IMR-90 (cell line): Measurements from ENCODE around the gene KRTAP4-9. TPM values are rescaled to one million over a fixed set of nuclear protein-coding genes. Genes with fewer than 3 reads are reported as not detected.

Experiments
- ATAC-seq: fragments of 200-7000 bp; cut with Tn5 transposase; 2 replicates; pipeline ENCODE4 v1.9.1; 2020; ENCODE audit warnings: low read depth, mild to moderate bottlenecking, moderate library complexity
- BruUV-seq: library from RNA; stranded (reverse); fragments of 400-500 nt; replicated peaks from 2 replicates; lab custom pipeline; 2021; lab: Mats Ljungman, UMichigan
- CTCF ChIA-PET: fragments of 300-600 bp; formaldehyde crosslinking; extraction: SDS; loops from one replicate; lab custom pipeline; 2021; ENCODE audit warnings: antibody characterized with exemption; lab: Yijun Ruan, JAX
- POLR2A ChIA-PET: fragments of 300-600 bp; sonication (Branson Sonifier 250); formaldehyde crosslinking; loops from one replicate; lab custom pipeline; 2022; ENCODE audit warnings: antibody characterized with exemption; ENCODE audit not compliant: unreplicated experiment; lab: Charles Lee
- DNase-seq: peaks from one replicate; pipeline ENCODE4 v3.0.0; 2013
- H2AFZ ChIP-seq: replicated peaks from 2 replicates; pipeline ENCODE3; 2013; ENCODE audit warnings: low read length, mild to moderate bottlenecking; ENCODE audit not compliant: poor library complexity
- H2AK5ac ChIP-seq: 2 replicates; pipeline ENCODE4 v1.6.1; 2013; ENCODE audit warnings: low read depth, low read length, inconsistent platforms
- H2AK9ac ChIP-seq: replicated peaks from 2 replicates; pipeline ENCODE3; 2013; ENCODE audit warnings: mild to moderate bottlenecking, low read depth, low read length, moderate library complexity; ENCODE audit not compliant: poor library complexity
- H2BK120ac ChIP-seq: 2 replicates; pipeline ENCODE4 v1.6.1; 2013; ENCODE audit warnings: low read depth, low read length, inconsistent platforms
- H2BK15ac ChIP-seq: 3 replicates; pipeline ENCODE4 v1.6.1; 2013; ENCODE audit warnings: low read depth, low read length, inconsistent platforms
- H2BK20ac ChIP-seq: 2 replicates; pipeline ENCODE4 v1.6.1; 2013; ENCODE audit warnings: low read depth, mild to moderate bottlenecking, inconsistent platforms, low read length, moderate library complexity
- H2BK5ac ChIP-seq: 2 replicates; pipeline ENCODE4 v1.6.1; 2013; ENCODE audit warnings: mild to moderate bottlenecking, low read depth, low read length, inconsistent platforms; ENCODE audit not compliant: poor library complexity, severe bottlenecking
- H3K14ac ChIP-seq: replicated peaks from 2 replicates; pipeline ENCODE4 v1.6.1; 2013; ENCODE audit warnings: low read depth, low read length, inconsistent platforms
- H3K18ac ChIP-seq: 2 replicates; pipeline ENCODE4 v1.6.1; 2013; ENCODE audit warnings: low read depth, low read length, control low read depth
- H3K23ac ChIP-seq: 2 replicates; pipeline ENCODE4 v1.6.1; 2013; ENCODE audit warnings: low read depth, low read length, inconsistent platforms
- H3K27ac ChIP-seq: 2 replicates; pipeline ENCODE4 v1.5.1; 2013; ENCODE audit warnings: mild to moderate bottlenecking, control low read depth, low read length; ENCODE audit not compliant: insufficient read depth
- H3K27me3 ChIP-seq: 2 replicates; pipeline ENCODE4 v1.6.1; 2013; ENCODE audit warnings: low read length; ENCODE audit not compliant: control insufficient read depth, insufficient read depth
- H3K36me3 ChIP-seq: 2 replicates; pipeline ENCODE4 v1.6.1; 2013; ENCODE audit warnings: low read length, mixed read lengths; ENCODE audit not compliant: control insufficient read depth, insufficient read depth
- H3K4ac ChIP-seq: 2 replicates; pipeline ENCODE4 v1.6.1; 2013; ENCODE audit warnings: low read depth, low read length, inconsistent platforms
- H3K4me1 ChIP-seq: 2 replicates; pipeline ENCODE4 v1.6.1; 2013; ENCODE audit warnings: low read length, mixed read lengths; ENCODE audit not compliant: control insufficient read depth, insufficient read depth
- H3K4me2 ChIP-seq: 2 replicates; pipeline ENCODE4 v1.6.1; 2013; ENCODE audit warnings: low read depth, mild to moderate bottlenecking, control low read depth, low read length, moderate library complexity
- H3K4me3 ChIP-seq: 2 replicates; pipeline ENCODE4 v1.5.1; 2013; ENCODE audit warnings: low read depth, mild to moderate bottlenecking, control low read depth, low read length, moderate library complexity; ENCODE audit not compliant: insufficient read depth
- H3K56ac ChIP-seq: 2 replicates; pipeline ENCODE4 v1.6.1; 2013; ENCODE audit warnings: low read length, inconsistent platforms; ENCODE audit not compliant: insufficient read depth; ENCODE audit errors: extremely low read depth
- H3K79me1 ChIP-seq, 2 experiments: 2 replicates each; pipeline ENCODE4 v1.6.1; 2013; ENCODE audit warnings: low read length in 2 of 2, inconsistent platforms in 1 of 2, low read depth in 1 of 2
- H3K9ac ChIP-seq: 2 replicates; pipeline ENCODE4 v1.6.1; 2013; ENCODE audit warnings: low read depth, low read length, control low read depth
- H3K9me1 ChIP-seq: 2 replicates; pipeline ENCODE4 v1.6.1; 2013; ENCODE audit warnings: low read length, inconsistent platforms; ENCODE audit not compliant: insufficient read depth
- H3K9me3 ChIP-seq: 2 replicates; pipeline ENCODE4 v1.6.1; 2013; ENCODE audit warnings: low read length; ENCODE audit not compliant: control insufficient read depth, insufficient read depth
- H4K20me1 ChIP-seq: 2 replicates; pipeline ENCODE4 v1.6.1; 2013; ENCODE audit warnings: low read length, inconsistent platforms; ENCODE audit not compliant: insufficient read depth
- H4K5ac ChIP-seq: 2 replicates; pipeline ENCODE4 v1.6.1; 2013; ENCODE audit warnings: mild to moderate bottlenecking, low read depth, low read length, control low read depth
- H4K8ac ChIP-seq, 2 experiments: 2 replicates each; pipeline ENCODE4 v1.6.1; 2013; ENCODE audit warnings: low read depth in 2 of 2, low read length in 2 of 2, control low read depth in 1 of 2, inconsistent platforms in 1 of 2
- H4K91ac ChIP-seq: 2 replicates; pipeline ENCODE4 v1.6.1; 2013; ENCODE audit warnings: low read depth, low read length, inconsistent platforms; ENCODE audit not compliant: insufficient read depth
- BHLHE40 ChIP-seq: fragments of 150-350 bp; IDR thresholded peaks from 2 replicates; pipeline ENCODE4 v1.6.1; 2016; ENCODE audit warnings: mild to moderate bottlenecking, low read depth, low read length
- CHD1 ChIP-seq: IDR thresholded peaks from 2 replicates; pipeline ENCODE4 v1.6.1; 2012; ENCODE audit warnings: low read depth, low read length, improper control_type of control experiment
- FOS ChIP-seq: fragments of 150-350 bp; IDR thresholded peaks from 2 replicates; pipeline ENCODE4 v1.6.1; 2016; ENCODE audit warnings: low read depth, low read length
- MAFK ChIP-seq: IDR thresholded peaks from 2 replicates; pipeline ENCODE4 v1.6.1; 2012; ENCODE audit warnings: low read depth, low read length, improper control_type of control experiment
- MAZ ChIP-seq: IDR thresholded peaks from 2 replicates; pipeline ENCODE4 v1.6.1; 2012; ENCODE audit warnings: low read depth, mild to moderate bottlenecking, low read length, improper control_type of control experiment, moderate library complexity, borderline replicate concordance
- POLR2A ChIP-seq: IDR thresholded peaks from 2 replicates; pipeline ENCODE4 v1.6.1; 2012; ENCODE audit warnings: mild to moderate bottlenecking, low read depth, low read length
- RAD21 ChIP-seq: IDR thresholded peaks from 2 replicates; pipeline ENCODE4 v1.6.1; 2012; ENCODE audit warnings: low read length, improper control_type of control experiment
- RCOR1 ChIP-seq: IDR thresholded peaks from 2 replicates; pipeline ENCODE4 v1.6.1; 2012; ENCODE audit warnings: mild to moderate bottlenecking, low read length, improper control_type of control experiment; ENCODE audit not compliant: insufficient replicate concordance
- RFX5 ChIP-seq: IDR thresholded peaks from 2 replicates; pipeline ENCODE4 v1.8.0; 2012; ENCODE audit warnings: low read depth, mild to moderate bottlenecking, low read length, moderate library complexity
- WGBS, 2 experiments: methylation state at CpG; one replicate each; pipeline versions ENCODE4 v1.1.5 to v1.1.7; 2013; ENCODE audit warnings: missing lambda C conversion rate in 2 of 2; ENCODE audit not compliant: insufficient read length in 1 of 2; ENCODE audit errors: extremely low coverage in 2 of 2; 5-methylcytosine and 5-hydroxymethylcytosine counted together
- dilution Hi-C: fragments of 300-500 bp; cut with HindIII; formaldehyde crosslinking; loops from one replicate; pipeline ENCODE4 v1.14.3; 2018; ENCODE audit warnings: low sequenced_read_pairs; ENCODE audit not compliant: unreplicated experiment
- in situ Hi-C: fragments of 300-500 bp; cut with MboI; formaldehyde crosslinking; loops from 3 replicates; pipeline ENCODE4 v1.14.3; 2019; ENCODE audit warnings: low sequenced_read_pairs, inconsistent platforms, mixed read lengths
- intact Hi-C: fragments of 100-400 bp; cut with micrococcal nuclease; formaldehyde crosslinking; loops from 2 replicates; pipeline ENCODE4 v1.10.0; 2022
- polyA plus RNA-seq, 3 experiments: library from polyadenylated mRNA; depleted of rRNA; stranded (reverse); fragments of >200 nt; gene quantifications; 2 replicates each; pipeline ENCODE4 v1.2.3, GENCODE V29; 2012; ENCODE audit warnings: low replicate concordance in 1 of 3
- total RNA-seq: library from RNA; depleted of rRNA; stranded (reverse); fragments of >200 nt; gene quantifications from 2 replicates; pipeline ENCODE4 v1.2.3, GENCODE V29; 2012
- TF ChIP-seq, protein P1 (sequence below): fragments of 150-350 bp; IDR thresholded peaks from 2 replicates; pipeline ENCODE4 v1.6.1; 2017; ENCODE audit warnings: mild to moderate bottlenecking, antibody characterized with exemption, low read length, low read depth
- TF ChIP-seq, protein P2 (sequence below): conservative IDR thresholded peaks from 2 replicates; pipeline ENCODE4 v1.5.1; 2012; ENCODE audit warnings: mild to moderate bottlenecking, low read depth, low read length, improper control_type of control experiment
- TF ChIP-seq, protein P3 (sequence below): fragments of 150-350 bp; IDR thresholded peaks from 2 replicates; pipeline ENCODE4 v1.6.1; 2016; ENCODE audit warnings: low read depth, mild to moderate bottlenecking, low read length, moderate library complexity, borderline replicate concordance

Gene KRTAP4-9
- total and polyA plus RNA-seq, 2 of the 4 experiments (the other 2 are of a cell fraction): 0.24 TPM; not detected in 1

DNA sequence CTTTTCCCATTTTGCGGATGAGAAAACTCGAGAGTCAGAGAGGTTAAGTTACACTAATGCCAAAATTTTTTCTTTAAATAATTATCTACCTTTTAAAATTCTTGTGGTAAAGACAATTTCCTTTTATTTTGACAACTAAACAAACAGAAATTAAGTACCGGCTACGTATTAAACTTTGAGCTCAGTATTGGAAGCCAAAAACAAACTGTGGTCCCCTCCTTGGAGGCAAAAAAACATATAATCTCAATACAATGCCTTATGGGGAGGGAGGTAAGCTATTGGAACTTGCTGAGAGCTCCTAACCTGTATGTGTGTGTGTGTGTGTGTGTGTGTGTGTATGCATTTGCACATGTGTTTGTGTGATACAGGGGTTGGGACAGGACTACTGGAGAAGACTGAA, 41.7 kb upstream of the KRTAP4-9 start:
- Histone ChIP-seq H3K4ac (peak overlapping the region; percentile 94), H2AFZ (no peak overlapping the region), H3K4me2 (no peak overlapping the region), H4K8ac (peak overlapping the region; percentile 86), H2AK5ac (peak overlapping the region; percentile 98), H4K5ac (peak overlapping the region; percentile 73; the same call in 1 of the 2 replicates), H2BK20ac (peak overlapping the region; percentile 98), H3K79me1 (no peaks in the 10 kb centered on the region), H3K14ac (peak overlapping the region; percentile 88), H2BK15ac (peak overlapping the region; percentile 98; the same call in 2 of the 3 replicates), H2BK5ac (peak overlapping the region; percentile 98), H4K91ac (peak overlapping the region; percentile 98), H3K18ac (peak overlapping the region; percentile 91; the same call in 1 of the 2 replicates), H3K4me1 (peaks cover 20% of the 10 kb centered on the region), H3K27ac (no peak overlapping the region), H3K27me3 (no peaks in the 10 kb centered on the region), H2AK9ac (no peak overlapping the region), H3K4me3 (no peak overlapping the region), H3K9me1 (peaks cover 9% of the 10 kb centered on the region), H3K9me3 (no peaks in the 10 kb centered on the region), H3K56ac (0 out of 2 replicates have a peak overlapping the region, but pooled peaks have one; percentile 46), H4K20me1 (no peaks in the 10 kb centered on the region), H3K9ac (no peak overlapping the region), H3K23ac (peak overlapping the region; percentile 79; the same call in 1 of the 2 replicates), H2BK120ac (peak overlapping the region; percentile 97), H3K36me3 (no peaks in the 10 kb centered on the region)
- TF ChIP-seq, protein P1, sequence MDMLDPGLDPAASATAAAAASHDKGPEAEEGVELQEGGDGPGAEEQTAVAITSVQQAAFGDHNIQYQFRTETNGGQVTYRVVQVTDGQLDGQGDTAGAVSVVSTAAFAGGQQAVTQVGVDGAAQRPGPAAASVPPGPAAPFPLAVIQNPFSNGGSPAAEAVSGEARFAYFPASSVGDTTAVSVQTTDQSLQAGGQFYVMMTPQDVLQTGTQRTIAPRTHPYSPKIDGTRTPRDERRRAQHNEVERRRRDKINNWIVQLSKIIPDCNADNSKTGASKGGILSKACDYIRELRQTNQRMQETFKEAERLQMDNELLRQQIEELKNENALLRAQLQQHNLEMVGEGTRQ: no peak
- TF ChIP-seq POLR2A (no peak), MAFK (no peak), RFX5 (no peak), BHLHE40 (no peak), RAD21 (no peak), MAZ (no peak), RCOR1 (no peak), CHD1 (no peak), FOS (no peak)
- TF ChIP-seq, protein P2, sequence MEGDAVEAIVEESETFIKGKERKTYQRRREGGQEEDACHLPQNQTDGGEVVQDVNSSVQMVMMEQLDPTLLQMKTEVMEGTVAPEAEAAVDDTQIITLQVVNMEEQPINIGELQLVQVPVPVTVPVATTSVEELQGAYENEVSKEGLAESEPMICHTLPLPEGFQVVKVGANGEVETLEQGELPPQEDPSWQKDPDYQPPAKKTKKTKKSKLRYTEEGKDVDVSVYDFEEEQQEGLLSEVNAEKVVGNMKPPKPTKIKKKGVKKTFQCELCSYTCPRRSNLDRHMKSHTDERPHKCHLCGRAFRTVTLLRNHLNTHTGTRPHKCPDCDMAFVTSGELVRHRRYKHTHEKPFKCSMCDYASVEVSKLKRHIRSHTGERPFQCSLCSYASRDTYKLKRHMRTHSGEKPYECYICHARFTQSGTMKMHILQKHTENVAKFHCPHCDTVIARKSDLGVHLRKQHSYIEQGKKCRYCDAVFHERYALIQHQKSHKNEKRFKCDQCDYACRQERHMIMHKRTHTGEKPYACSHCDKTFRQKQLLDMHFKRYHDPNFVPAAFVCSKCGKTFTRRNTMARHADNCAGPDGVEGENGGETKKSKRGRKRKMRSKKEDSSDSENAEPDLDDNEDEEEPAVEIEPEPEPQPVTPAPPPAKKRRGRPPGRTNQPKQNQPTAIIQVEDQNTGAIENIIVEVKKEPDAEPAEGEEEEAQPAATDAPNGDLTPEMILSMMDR: no peak
- TF ChIP-seq, protein P3, sequence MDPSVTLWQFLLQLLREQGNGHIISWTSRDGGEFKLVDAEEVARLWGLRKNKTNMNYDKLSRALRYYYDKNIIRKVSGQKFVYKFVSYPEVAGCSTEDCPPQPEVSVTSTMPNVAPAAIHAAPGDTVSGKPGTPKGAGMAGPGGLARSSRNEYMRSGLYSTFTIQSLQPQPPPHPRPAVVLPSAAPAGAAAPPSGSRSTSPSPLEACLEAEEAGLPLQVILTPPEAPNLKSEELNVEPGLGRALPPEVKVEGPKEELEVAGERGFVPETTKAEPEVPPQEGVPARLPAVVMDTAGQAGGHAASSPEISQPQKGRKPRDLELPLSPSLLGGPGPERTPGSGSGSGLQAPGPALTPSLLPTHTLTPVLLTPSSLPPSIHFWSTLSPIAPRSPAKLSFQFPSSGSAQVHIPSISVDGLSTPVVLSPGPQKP: no peak
- CTCF ChIA-PET: interaction anchor here (0.6 kb wide), 1 partner anchor 491 kb away, joined by 3 read pairs; no protein-coding TSS in a partner anchor
- BruUV-seq: no TSS peak
- WGBS, 2 experiments: no CpG with 5 or more reads among the region's 4 CpGs
- POLR2A ChIA-PET: no interaction called here
- no peak for DNase-seq
- dilution Hi-C loops: no loop called here
- no peak for ATAC-seq
- intact Hi-C loops: loop anchor here (5.0 kb wide), 3 partner anchors 259 to 584 kb away; no protein-coding TSS in a partner anchor
- in situ Hi-C loops: no loop called here
